Hepatocyte (in vitro differentiated cells): ENCODE data around the gene EYS.

Experiments
- CTCF ChIP-seq: fragments of 200-600 bp; sonication (generic); IDR thresholded peaks from 2 replicates; pipeline ENCODE4 v1.5.1; 2016; ENCODE audit warnings: antibody characterized with exemption, mild to moderate bottlenecking; ENCODE audit not compliant: poor library complexity
- EZH2 ChIP-seq: fragments of 200-600 bp; sonication (generic); IDR thresholded peaks from 2 replicates; pipeline ENCODE4 v1.6.1; 2016; ENCODE audit warnings: antibody characterized with exemption, mild to moderate bottlenecking, borderline replicate concordance

- TF ChIP-seq CTCF (no peak), EZH2 (no peak)
Measured at GRCh38 chr6:65708162-65708561, 1.1 kb upstream of the EYS start.
